GM18519 (cell line): ENCODE data around the gene LRP3.

ENCODE experiments used
- ATAC-seq: cut with Tn5 transposase; IDR thresholded peaks from one replicate; pipeline ENCODE4 v1.9.1; 2021; ENCODE audit warnings: mild to moderate bottlenecking, moderate library complexity; ENCODE audit not compliant: unreplicated experiment, low FRiP score

LRP3 gene

DNA sequence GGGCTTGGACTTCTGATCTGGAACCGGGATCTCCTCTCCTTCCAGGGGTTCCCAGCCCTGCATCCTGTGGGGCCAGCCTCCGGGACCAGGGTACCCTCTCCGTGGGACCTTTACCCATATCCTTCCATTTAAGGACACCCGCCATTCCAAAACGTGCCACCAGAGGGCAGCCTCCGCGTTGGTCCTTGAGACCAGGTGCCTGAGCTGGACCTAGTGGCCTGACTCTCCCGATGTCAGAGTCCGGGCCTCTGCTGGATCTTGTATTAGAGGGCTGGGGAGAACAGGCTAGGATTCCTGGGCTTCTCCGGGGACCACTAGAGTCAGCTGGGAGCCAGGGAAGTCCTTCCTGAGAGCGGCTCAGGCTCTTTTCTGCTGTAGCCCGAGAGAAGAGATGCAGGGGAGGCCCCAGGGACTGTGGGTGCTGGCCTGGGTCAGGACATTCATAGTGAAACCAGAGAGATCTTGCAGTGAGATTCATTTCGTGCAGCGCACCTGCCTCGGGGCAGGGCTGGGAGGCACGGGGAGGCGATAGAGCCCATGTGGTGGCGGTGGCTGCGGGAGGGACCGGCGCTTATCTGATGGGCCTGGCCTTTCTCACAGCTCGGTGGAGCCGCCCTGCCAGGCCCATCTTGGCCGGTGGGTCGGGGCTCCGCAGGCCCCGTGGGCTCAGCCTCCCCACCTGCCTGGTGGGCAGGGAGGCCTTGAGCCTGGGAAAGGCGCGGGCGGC is 41.3 kb downstream of the LRP3 start:
- ATAC-seq: peak; percentile 88

GRCh38 chr19:33235996-33236350 is 41.8 kb downstream of the LRP3 start:
- no peak for ATAC-seq

DNA sequence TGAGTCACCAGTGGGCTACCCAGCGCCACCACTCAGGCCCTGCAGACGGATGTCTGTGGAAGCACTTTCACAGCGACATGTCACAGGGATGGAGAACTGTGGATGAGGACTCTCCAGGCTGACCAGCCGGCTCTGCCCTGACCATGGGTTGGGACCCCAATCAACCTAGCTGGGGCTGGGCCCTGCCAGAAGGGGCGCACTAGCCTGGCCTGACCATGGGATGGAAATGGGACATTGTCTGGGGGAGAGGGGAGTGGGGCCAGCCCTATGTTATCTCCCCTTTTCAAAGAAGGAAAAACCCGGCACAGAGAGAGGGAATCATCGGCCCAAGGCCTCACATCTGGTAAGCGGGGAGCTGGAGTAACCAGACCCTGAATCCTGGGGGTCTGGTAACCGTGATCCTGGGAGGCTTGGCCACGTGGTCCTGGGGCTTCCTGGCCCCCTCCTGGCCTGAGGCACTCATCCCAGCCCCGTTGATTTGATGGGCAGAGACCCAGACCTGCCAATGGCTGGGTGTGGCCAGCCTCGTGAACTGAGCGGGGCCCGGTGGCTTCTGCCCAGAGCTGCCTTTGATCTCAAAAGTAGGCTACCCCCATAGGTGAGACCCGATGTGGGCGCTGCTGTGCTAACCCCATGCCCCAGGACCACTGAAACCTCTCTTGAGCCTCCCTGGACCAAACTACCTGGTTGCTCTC is 42.7 kb downstream of the LRP3 start:
- no peak for ATAC-seq

- ATAC-seq: no peak
These were observed 44.5 kb downstream of the LRP3 start for GRCh38 chr19:33238481-33239149.

GRCh38 chr19:33239223-33239975 is 45.3 kb downstream of the LRP3 start:
- ATAC-seq: no peak

DNA sequence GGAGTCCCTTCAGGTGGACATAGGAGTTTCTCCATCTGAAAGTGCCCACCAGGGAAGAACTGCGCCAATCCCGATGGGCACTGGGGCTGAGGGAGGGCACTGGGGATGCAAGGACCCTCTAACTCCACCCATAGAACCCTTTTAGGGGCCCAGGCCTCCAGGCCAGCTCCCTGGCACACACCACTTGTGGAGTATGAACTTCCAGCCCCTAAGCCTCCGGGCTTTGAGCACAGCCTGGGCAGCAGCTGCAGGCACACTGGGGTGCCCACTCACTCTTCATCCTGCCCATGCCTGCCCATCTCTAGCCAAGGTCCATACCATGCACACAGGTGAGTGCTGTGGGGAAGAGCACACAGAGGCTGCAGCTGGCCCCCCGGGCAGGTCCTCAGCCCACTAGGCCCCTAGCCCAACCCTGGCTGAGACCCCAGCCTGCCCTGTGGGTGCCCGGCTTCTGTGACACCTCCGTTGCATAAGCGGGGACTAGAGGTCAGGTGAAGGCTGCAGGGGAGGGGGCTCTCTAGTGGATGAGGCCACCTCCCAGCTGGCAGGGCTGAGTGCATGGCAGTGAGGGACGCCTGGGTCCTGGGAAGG is 46.1 kb downstream of the LRP3 start:
- ATAC-seq: no peak

DNA sequence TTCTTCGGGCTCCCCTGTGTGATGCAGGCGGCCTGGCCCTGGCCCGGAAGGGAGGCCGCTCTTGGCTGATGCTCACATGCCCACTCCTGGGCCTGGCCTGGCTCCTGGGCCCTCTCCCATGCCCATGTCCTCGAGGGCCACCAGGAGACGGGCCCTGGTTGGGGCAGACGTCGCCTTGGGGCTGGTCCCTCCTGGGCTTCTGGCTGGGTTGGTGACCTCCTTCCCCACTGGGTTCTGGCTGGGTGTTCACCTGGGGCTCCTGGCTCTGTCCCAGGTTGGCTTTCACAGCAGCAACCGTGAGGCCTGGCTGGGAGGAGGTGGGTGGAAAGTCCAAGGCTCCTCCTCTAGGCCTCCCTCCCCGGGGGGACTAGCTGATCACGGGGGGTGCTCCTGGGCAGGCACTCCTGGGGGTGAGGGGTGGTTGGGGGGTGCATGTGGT is 47.0 kb downstream of the LRP3 start:
- ATAC-seq: no peak

- ATAC-seq: no peak
These were observed 47.5 kb downstream of the LRP3 start for GRCh38 chr19:33241530-33242101.

- no peak for ATAC-seq
These were observed 48.0 kb downstream of the LRP3 start for GRCh38 chr19:33242131-33242530.

- ATAC-seq: no peak
These were observed 48.8 kb downstream of the LRP3 start for GRCh38 chr19:33242911-33243310.

DNA sequence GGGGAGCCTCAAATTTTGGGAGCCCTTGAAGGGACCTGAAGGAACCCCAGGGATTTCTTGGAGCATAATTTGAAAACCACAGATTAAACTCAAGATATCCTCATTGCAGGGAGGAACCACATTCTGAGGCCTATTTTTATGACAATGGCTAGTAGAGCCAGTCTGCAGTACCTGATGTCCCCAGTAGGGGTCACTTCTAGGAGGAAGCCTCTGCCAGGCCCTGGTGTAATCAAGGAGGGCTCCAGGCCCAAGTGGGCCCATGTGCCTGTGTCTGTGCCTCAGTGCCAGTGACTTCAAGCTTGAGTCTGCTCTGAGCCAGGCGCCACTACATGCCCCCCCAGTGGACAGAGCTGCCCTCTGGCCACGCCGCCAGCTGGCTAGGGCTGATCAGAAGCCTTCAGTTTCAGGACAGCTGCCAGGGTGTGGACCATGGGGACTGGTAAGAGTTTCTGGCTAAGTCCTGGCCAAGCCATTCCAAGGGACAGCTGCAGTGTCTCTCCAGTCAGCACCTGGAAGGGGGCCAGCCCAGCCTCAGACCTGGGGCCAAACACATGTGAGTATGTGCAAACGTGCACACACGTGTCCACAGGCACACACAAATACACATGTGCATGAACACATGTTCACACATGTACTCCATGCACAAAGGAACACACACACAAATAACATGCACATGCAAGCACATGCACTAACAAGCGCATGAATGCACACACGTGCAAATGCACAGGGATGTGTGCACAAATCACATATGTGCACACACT is 52.0 kb downstream of the LRP3 start:
- no peak for ATAC-seq

- ATAC-seq: no peak
These were observed 52.7 kb downstream of the LRP3 start for GRCh38 chr19:33246709-33247440.

DNA sequence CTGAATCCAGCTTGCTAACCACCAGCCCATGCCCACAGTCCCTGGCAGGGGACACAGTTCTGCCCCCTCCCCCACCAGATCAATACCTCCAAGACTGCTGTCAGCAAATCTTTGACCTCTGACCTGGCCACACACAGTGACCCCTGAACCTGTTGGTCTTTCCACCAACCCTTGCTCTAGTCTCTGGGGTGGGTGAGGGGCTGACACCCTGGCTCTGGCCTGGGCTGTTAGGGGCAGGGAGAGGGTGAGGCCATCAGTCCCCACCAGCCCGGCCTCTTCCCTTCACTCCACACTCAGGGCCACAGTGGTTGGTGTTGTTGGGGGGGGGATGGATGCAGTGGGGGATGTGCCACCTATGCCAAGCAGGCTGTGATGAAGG is 53.3 kb downstream of the LRP3 start:
- ATAC-seq: no peak

GRCh38 chr19:33248104-33248503 is 54.0 kb downstream of the LRP3 start:
- ATAC-seq: no peak

DNA sequence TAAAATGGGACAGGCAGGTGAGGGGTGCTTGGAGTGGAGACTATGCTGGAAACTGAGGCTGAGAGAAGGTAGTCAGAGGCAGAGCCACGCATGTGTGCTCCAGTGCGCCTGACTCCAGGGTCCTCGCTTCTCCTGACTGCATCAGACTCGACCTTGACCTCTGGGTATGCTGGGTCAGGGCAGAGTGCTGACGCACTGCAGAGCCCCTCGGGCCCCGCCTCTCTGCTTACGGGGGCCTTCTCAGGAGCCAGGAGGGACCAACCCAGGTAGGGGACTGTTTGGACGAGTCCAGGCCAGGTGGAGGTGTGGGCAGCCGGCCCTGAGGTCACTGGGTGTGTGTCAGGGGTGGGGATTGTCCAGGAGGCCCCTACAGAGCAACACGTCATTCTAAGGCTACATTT is 54.4 kb downstream of the LRP3 start:
- no peak for ATAC-seq

DNA sequence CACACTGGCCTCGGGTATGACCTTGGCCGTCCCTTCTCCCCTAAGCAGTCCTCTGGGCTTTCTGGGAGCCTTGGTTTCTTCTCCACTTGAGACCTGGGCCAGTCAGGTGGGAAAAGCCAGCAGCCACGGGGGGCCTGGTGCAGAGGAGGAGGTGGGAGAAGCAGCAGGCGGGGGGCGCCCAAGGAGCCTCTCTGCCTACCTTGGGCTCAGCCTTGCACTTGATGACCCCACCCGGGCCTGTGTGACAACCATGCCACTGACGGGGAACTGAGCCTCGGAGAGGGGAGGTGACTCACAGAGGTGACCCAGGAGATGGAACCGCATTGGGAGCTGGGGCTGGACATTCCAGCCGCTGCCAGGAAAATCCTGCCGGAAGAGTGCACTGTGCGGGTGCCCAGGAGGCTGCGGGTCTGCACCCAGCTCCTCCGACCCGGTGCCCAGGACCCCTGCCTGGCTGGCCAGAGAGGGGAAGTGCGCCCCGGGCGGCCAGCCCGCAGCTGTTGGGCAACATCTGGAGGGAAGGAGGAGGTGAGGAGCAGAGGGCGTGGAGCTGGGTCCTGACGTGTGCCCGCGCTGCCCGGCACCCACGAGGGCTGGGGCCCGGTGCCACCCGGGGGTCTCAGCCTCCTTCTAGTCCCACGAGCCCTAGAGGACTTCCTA is 55.0 kb downstream of the LRP3 start:
- no peak for ATAC-seq

GRCh38 chr19:33249740-33250366 is 55.7 kb downstream of the LRP3 start:
- ATAC-seq: no peak

DNA sequence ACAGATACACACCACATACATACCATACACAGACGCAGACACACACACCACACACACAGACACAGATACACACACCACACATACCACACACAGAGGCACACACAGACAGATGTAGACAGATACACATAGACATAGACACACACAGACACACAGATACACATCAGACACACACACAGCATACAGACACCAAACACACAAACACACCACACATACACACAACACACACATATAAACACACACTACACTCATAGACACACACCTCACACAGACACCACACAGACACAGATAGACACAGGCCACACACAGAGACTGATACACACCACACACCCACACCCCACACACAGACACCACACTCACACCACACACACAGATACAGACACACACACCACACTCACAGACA is 56.4 kb downstream of the LRP3 start:
- no peak for ATAC-seq
